LNCAP (cell line): ENCODE results near the gene CAGE1.

ENCODE experiments used
- TF ChIP-seq, protein P1 (sequence below): fragments of 450-650 bp; IDR thresholded peaks from 2 replicates; pipeline ENCODE4 v1.5.1; 2017; ENCODE audit warnings: mild to moderate bottlenecking

Gene CAGE1

DNA sequence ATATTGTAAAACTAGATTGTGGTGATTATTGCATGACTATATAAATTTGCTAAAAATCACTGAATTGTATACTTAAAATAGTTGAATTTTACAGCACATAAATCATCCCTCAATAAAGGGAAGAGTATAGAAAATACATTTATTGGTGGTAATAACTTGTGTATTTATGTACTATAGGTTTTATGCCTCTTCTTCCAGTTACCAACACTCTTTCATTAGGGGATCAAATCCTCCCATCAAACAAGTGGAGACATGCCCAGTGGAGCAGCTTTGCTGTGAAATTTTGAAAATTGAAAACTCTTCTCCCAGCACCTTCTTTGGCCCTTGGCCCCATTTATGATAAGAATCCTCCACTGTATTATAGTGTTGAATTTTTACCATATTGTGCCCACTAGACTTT is 66.5 kb downstream of the CAGE1 start:
- TF ChIP-seq, protein P1, sequence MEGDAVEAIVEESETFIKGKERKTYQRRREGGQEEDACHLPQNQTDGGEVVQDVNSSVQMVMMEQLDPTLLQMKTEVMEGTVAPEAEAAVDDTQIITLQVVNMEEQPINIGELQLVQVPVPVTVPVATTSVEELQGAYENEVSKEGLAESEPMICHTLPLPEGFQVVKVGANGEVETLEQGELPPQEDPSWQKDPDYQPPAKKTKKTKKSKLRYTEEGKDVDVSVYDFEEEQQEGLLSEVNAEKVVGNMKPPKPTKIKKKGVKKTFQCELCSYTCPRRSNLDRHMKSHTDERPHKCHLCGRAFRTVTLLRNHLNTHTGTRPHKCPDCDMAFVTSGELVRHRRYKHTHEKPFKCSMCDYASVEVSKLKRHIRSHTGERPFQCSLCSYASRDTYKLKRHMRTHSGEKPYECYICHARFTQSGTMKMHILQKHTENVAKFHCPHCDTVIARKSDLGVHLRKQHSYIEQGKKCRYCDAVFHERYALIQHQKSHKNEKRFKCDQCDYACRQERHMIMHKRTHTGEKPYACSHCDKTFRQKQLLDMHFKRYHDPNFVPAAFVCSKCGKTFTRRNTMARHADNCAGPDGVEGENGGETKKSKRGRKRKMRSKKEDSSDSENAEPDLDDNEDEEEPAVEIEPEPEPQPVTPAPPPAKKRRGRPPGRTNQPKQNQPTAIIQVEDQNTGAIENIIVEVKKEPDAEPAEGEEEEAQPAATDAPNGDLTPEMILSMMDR = no peak

DNA sequence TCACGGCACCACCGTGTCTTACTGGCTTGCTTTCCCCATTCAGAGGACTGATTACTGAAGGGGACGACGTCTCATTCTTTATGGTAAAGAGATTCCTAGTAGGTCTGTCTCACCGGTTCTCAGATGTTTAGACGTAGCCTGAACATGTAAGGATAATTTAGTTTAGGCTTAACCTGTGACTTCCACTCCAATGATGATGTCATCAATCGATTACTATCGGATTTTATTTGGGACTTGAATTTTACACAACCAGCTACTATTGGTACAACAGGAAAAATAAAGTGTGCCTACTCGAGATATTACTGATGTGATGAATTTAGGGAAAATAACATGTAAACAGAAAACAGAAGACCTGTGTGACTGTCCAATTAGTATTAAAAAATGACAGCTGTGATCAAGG is 72.0 kb downstream of the CAGE1 start:
- TF ChIP-seq, protein P1 = no peak

DNA sequence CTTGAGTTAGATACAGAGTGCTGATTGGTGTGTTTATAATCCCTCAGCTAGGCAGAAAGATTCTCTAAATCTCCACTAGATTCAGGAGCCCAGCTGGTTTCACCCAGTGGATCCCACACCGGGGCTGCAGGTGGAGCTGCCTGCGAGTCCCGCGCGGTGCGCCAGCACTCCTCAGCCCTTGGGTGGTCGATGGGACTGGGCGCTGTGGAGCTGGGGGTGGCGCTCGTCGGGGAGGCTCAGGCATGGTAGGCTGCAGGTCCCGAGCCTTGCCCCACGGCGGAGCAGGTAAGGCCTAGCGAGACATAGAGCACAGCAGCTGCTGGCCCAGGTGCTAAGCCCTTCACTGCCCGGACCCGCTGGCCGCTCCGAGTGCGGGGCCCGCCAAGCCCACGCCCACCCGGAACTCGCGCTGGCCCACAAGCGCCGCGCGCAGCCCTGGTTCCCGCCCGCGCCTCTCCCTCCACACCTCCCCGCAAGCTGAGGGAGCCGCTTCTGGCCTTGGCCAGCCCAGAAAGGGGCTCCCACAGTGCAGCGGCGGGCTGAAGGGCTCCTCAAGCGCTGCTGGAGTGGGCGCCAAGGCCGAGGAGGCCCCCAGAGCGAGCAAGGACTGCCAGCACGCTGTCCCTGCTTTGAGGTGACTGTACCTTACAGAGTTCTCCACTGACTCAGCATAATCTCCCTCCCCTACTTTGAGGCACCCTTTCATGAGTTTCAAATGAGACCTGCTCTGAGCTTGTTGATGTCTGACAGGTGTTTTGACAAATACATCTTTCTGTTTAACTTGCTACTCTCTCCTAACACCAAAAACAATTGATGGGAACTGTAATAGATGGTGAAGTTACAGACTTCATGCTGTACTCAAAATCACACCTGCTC is 72.6 kb downstream of the CAGE1 start:
- TF ChIP-seq, protein P1 = no peak

DNA sequence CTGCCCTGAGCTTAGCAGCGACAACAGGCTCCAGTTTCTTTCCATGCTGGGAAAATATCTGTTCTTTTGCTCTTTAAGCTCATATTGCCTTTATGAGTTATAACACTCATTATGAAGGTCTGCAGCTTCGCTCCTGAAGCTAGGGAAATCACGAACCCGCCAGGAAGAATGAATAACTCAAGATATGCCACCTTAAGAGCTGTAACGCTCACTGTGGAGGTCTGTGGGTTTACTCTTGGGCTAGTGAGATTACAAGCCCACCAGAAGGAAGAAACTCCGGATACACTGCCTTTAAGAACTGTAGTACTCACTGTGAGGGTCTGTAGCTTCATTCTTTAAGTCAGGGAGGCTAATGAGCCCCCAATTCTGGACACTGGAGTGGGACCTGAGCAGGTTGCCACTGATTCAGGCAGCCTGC is 73.6 kb downstream of the CAGE1 start:
- TF ChIP-seq, protein P1 = no peak

DNA sequence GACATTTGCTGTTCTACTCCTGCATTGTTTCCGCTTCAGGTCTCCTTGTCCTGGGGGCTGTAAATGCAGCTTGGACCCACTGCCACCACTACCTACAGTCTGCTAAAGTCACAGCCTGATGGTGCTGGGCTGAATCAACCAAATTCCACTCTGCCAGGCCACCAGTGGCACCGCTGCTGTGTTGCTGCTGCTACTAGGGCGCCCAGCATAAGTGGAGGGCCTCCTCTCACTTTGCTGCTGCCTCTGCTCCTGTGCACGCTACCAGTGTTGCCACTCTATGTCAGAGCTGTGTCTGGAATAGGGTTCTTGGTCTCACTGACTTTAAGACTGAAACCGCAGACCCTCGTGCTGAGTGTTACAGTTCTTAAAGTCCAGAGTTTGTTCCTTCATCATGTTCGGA is 75.1 kb downstream of the CAGE1 start:
- TF ChIP-seq, protein P1 = no peak

DNA sequence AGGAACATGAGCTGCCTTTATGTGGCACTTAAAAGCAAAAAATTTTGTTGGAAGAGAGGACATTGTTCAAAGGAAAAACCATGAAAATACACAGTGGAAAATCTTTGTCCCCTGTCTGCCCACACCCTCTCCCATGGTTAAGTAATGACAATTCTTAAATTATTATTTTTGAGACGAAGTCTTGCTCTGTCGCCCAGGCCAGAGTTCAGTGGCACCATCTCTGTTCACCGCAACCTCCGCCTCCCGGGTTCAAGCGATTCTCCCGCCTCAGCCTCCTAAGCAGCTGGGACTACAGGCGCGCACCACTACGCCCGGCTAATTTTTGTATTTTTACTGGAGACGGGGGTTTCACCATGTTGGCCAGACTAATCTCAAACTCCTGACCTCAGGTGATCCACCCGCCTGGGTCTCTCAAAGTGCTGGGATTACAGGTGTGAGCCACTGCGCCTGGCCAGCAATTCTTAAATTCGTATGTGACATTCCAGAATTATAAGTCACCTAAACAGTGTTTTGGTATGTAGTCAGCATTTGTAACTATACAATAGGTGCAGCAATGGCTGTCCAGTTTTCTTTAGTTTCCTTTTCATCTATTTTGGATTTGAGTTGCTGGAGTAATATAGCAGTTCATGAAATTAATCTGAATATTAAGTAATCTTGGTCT is 75.9 kb downstream of the CAGE1 start:
- TF ChIP-seq, protein P1 = no peak

DNA sequence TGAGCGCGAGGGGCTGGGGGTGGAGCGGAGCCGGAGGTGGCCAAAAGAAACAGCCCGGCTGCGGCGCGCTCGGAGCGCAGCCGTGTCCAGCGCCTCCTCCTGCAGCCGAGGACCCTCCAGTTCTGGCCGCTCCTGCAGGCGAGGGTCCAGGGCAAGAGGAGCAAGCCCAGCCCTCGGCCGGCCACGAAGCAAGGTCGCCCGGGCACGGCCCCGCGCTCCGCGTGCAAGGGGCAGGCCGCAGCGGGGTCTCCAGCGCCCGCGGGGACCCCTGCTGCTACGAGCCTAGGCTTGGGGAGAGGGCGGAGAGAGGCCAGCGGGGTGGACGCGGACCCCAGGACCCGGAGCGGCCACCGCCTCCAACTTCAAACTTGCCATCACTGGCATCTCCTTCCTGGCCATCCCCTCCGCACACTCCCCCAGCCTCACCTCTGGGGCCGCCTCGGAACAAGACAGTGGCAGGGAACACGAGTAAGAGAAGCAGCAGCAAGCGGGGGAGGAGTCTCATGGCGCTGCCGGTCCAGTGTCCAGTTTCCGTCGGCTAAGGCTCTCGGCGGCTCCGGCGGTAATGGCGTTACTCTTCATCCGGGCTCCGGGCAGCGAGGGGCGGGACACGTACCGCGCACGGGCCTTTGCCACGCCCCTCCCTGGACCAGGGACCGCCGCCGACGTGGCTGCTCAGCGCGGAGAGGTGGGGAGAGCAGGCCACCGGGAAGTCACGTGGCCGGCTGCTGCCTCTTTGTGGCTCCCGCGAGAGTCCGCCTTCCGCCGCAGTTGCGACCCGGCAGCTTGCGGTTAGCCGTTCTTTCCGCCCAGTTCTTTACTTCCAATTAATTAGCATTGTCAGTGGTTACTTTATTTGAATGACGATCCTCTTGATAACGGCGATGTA is 76.7 kb downstream of the CAGE1 start, which contains the start of gene SSR1:
Gene SSR1 (minus strand): TSS at position 584 of the 889 bp plus-strand sequence. CDS start 79 bp downstream, at position 505.
- TF ChIP-seq, protein P1 = no peak
